HG02588 (cell line): ENCODE measurements around the gene USP36.
A peak's percentile ranks its signal among the peaks of the same experiment; 100 is the strongest.
"Not testable (repeated sequence)": the region's sequence is repeated elsewhere in the genome, so short reads cannot be mapped to it uniquely, and the experiment has no call there.

Experiments
- ATAC-seq: cut with Tn5 transposase; IDR thresholded peaks from one replicate; pipeline ENCODE4 v1.9.1; 2021; ENCODE audit warnings: mild to moderate bottlenecking, moderate library complexity; ENCODE audit not compliant: unreplicated experiment

Gene USP36

GRCh38 chr17:78794864-78795640, 45.6 kb downstream of the USP36 start:
- ATAC-seq, result no peak

- no peak for ATAC-seq
Measured at GRCh38 chr17:78794399-78794798, 46.2 kb downstream of the USP36 start.

GRCh38 chr17:78793968-78794367, 46.6 kb downstream of the USP36 start:
- ATAC-seq, result no peak

- ATAC-seq, result no peak
Measured at GRCh38 chr17:78793415-78793814, 47.2 kb downstream of the USP36 start.

- no peak for ATAC-seq
Measured at GRCh38 chr17:78791840-78792709, 48.5 kb downstream of the USP36 start.

- no peak for ATAC-seq
Measured at GRCh38 chr17:78790552-78790951, 50.1 kb downstream of the USP36 start.

GRCh38 chr17:78789663-78790181, 50.9 kb downstream of the USP36 start:
- no peak for ATAC-seq

GRCh38 chr17:78789149-78789662, 51.4 kb downstream of the USP36 start:
- ATAC-seq, result no peak

- ATAC-seq, result no peak
Measured at GRCh38 chr17:78788451-78788850, 52.2 kb downstream of the USP36 start.

GRCh38 chr17:78787444-78787843, 53.2 kb downstream of the USP36 start:
- ATAC-seq, result no peak

GRCh38 chr17:78785663-78786057, 55.0 kb downstream of the USP36 start:
- no peak for ATAC-seq

GRCh38 chr17:78785011-78785662, 55.5 kb downstream of the USP36 start:
- ATAC-seq, result no peak

GRCh38 chr17:78784352-78784751, 56.3 kb downstream of the USP36 start:
- ATAC-seq, result no peak

GRCh38 chr17:78783711-78784324, 56.8 kb downstream of the USP36 start:
- ATAC-seq, result no peak

GRCh38 chr17:78781893-78782304, 58.7 kb downstream of the USP36 start, which contains the start of gene CYTH1:
Gene CYTH1, minus strand, starts transcription at chr17:78782273. Its CDS starts 50 bp downstream, at chr17:78782223.
- ATAC-seq, result peak; percentile 11

- peak; percentile 23 for ATAC-seq
Measured at GRCh38 chr17:78781104-78781892, 59.3 kb downstream of the USP36 start.

GRCh38 chr17:78780335-78780734, 60.3 kb downstream of the USP36 start:
- no peak for ATAC-seq

- ATAC-seq, result no peak
Measured at GRCh38 chr17:78779850-78780249, 60.8 kb downstream of the USP36 start.

- ATAC-seq, result not testable (repeated sequence)
Measured at GRCh38 chr17:78779286-78779651, 61.3 kb downstream of the USP36 start.

GRCh38 chr17:78777881-78778280, 62.7 kb downstream of the USP36 start:
- ATAC-seq, result no peak
